GM10266 (cell line): Measurements from ENCODE around the gene PPP1R13L.
A peak's percentile ranks its signal among the peaks of the same experiment; 100 is the strongest.

Experiments used
- DNase-seq: peaks from one replicate; pipeline ENCODE4 v3.0.0; 2012; ENCODE audit errors: extremely low spot score
- TF ChIP-seq, protein P1 (sequence below): IDR thresholded peaks from 2 replicates; pipeline ENCODE4 v1.5.1; 2012; ENCODE audit warnings: mild to moderate bottlenecking, low read depth; ENCODE audit not compliant: control insufficient read depth, insufficient read depth; ENCODE audit errors: missing control alignments

PPP1R13L gene

DNA sequence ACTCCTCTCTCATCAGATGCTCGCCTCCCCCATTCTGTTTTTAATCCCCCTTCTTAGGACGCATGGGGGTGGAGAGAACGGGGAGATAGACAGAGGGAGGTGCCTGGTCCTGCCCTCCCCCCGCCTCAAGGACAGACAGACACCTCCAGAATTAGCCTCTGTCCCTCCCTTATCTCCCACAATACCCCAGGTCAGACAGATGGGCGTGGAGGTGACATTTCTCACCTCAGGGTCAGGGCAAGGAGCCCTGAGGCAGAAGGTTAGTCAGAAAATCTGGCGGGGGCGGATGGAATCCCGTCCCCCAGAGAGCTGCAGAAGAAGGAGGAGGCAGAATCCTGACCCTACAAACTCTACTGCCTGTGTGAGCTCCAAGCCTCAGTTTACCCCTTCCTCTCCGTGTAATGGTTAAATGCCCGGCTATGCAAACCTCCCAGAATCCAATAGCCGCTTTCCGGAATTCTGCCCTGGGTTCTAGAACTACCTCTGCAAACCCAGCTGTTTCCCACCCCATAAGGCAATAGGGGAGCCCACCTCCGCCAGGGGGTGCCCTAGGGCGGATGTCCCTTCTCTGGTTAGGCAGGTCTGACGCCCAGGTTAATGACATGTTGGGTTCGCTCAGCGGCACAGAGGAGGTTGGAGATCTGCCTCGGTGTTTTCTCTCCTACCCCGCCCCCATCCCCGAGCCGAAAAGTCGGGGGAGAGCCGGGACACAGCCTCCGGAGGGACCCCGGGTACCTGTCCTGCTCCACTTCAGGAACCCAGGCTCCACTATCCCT is 900 bp downstream of the PPP1R13L start:
- TF ChIP-seq, protein P1, sequence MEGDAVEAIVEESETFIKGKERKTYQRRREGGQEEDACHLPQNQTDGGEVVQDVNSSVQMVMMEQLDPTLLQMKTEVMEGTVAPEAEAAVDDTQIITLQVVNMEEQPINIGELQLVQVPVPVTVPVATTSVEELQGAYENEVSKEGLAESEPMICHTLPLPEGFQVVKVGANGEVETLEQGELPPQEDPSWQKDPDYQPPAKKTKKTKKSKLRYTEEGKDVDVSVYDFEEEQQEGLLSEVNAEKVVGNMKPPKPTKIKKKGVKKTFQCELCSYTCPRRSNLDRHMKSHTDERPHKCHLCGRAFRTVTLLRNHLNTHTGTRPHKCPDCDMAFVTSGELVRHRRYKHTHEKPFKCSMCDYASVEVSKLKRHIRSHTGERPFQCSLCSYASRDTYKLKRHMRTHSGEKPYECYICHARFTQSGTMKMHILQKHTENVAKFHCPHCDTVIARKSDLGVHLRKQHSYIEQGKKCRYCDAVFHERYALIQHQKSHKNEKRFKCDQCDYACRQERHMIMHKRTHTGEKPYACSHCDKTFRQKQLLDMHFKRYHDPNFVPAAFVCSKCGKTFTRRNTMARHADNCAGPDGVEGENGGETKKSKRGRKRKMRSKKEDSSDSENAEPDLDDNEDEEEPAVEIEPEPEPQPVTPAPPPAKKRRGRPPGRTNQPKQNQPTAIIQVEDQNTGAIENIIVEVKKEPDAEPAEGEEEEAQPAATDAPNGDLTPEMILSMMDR, result peak; percentile 55
- peak; percentile 85 for DNase-seq

DNA sequence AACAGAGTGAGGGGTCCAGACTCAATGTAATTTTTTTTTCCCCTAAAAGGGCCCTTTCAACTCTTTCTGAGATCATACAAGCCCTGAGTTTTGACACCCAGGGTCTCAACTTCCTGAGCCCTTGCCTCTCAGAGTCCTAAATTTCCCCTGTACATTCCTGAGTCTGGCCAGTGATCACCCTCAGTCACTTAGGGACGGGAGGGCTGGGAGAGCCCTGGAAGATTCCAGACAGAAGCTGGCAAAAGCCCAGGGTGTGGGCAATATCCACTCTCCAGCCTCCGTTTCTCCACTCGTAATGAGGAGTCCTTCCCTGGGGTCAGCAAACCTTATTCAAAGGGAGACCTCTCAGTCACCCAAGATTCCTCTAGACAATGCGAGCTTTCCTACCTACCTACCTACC is 1.6 kb downstream of the PPP1R13L start:
- DNase-seq, result no peak
- TF ChIP-seq, protein P1, result no peak

DNA sequence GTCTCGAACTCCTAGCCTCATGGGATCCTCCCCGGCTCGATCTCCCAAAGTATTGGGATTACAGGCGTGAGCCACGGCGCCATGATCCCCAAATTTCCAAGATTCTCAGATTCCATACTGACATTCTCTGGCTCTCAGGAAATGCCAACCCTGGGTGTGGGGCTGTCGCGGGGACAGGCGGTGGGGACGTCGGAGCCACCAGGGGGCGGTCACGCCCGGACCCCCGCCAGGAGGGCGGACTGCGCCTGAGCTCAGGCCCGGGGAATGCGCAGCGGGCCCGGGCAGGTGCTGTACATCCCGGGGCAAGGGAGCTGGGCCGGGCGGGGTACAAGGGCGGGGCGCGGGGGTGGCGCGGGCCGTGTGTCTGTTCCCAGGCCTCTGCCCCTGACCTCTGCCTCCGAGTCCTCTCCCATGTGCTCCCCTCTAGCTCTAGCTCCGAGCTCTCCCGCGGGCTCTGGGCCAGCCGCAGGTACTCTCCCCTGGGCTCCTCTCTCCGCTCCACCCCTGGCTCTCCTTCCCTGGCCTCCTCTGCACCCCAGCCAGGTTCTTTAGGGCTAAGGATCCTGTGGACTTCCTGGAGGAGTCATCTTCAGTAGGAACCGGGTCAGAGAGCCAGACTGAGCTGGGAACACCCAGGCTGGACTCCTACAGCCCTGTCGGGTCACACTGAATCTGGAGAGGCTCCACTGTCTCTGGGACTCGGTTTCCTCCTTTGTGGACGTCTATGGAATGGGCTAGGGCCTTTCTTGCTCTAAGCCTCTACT is 2.4 kb downstream of the PPP1R13L start:
- TF ChIP-seq, protein P1, result peak; percentile 50
- DNase-seq, result no peak

DNA sequence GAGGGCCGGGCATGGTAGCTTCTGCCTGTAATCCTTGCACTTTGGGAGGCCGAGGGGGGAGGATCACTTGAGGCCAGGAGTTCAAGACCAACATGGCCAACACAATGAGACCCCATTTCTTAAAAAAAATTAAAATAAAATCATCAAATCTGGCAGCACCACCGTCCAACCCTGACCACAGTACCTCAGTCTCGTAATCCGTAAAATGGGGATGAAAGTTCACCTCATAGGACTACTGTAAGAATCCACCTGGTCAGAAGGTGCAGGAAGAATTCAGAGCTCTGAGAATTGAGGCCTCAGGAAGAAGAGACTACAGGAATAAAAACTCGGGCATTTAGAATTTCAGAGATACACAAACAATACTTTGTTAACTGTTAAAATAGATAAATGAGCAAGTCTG is 3.1 kb downstream of the PPP1R13L start:
- DNase-seq, result no peak
- TF ChIP-seq, protein P1, result no peak

DNA sequence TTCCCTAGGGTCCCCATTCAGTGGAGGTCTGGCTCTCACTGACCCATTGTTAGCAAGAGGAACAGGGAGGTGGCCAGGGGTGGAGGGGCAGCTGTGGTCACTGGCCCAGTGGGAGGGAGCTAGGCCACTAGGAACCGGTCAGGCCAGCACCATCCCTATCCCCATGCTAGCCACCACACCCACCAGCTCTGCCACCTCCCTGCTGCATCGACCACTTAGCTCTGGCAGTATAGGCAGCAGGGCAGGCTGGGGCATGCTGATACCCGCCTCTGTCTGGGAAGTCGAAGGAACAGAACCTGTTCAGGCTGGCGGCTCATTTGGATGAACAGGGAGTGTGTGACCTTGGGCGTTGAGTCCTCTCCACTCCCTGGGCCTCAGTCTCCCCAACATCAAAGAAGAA is 4.7 kb downstream of the PPP1R13L start:
- DNase-seq, result no peak
- TF ChIP-seq, protein P1, result no peak

DNA sequence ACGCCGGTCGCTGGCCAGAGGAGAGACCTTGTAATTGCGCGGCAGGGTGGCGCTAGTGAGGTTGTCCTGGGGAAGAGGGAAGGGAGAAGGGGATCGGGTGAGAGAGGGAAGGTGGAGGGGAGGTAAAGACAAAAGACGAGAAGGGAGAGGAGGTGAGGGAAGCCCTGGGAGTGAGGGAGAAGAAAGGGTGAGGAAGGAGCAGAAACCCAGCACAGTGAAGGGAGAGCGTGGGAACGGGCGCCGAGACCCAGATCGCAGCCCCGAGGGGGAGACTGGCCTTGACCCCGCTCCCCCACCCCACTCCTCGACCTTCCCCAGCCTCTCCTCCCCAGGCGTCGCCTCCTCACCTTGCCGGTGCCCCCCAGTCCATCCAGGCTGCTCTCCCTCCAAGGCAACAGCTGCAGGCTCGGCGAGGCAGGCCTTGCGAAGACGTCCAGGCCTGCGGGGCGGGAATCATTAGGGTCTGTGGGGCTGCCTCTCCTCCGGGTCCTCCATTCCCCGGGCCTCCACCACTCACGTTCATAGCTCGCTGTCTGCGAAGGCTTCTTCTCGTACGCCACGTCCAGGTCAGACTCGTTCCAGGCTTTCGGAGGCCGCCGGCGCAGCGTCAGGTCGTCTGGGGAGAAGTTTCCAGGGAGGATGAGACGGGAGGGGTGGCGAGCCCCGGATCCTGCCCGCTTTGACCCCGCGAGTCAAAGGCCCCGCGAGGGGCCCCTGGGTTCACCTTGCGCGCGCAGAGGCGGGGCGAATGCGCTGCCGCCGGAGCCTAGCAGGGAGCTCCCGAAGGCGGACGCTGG is 8.8 kb downstream of the PPP1R13L start:
- TF ChIP-seq, protein P1, result peak; percentile 15
- no peak for DNase-seq
